ENCODE data around the gene GABRB1.
A peak's percentile ranks its signal among the peaks of the same experiment; 100 is the strongest.

Gene GABRB1

DNA sequence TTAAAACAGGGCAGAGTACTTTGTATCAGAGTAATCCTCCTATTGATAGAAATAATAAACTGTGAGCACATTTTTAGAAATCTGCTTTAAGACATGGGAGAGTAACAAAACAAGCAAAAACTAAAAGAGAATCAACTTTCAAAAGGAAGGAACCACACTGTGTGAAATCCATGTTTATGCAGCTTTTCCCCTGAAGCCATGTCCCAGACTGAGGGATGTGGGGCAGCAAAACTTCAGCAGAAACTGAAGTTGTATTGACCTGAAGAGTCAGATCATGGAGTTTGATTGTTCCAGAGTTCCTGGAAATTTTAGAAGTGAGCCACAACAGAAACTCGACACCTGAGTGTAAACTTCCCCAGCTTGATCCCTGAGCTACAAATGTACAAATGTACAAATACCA is 378.9 kb downstream of the GABRB1 start:
- no peak for DNase-seq

DNA sequence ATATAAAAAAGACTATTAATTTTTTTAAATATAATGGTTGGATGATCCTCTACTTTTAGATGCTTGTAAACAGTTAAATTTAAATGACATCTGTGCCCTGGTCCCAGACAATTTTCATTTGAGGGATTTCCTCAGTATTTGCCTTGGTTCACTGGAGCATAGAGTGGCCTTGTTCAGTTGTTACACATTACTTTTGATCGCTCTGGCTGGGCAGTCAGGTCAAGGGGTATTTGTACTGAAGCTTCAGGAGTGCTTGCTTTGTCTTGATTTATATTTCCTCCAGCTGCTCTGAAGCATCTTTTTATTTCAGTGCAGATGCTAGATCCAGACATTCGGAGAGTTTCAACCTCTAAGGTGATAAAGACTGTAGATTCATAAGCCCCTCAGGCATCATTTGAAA is 382.2 kb downstream of the GABRB1 start:
- no peak for DNase-seq

DNA sequence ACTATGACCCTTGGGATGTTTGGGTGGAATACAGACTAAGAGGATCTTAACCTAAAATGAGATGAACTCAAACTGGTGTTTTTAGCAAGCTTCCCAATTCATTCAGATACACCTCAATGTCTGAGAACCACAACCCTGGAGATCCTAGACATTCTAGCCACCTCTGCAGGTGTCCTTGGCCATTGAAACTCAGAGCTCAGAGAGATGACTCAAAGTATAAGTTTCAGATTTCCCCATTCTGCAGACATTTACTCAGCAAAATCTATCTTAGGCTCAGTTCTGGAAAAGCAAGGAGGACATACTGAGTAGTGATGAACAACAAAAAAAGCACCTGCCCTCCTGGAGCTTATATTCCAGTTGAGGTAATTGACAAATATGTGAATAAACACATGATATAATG is 384.4 kb downstream of the GABRB1 start:
- DNase-seq = no peak

DNA sequence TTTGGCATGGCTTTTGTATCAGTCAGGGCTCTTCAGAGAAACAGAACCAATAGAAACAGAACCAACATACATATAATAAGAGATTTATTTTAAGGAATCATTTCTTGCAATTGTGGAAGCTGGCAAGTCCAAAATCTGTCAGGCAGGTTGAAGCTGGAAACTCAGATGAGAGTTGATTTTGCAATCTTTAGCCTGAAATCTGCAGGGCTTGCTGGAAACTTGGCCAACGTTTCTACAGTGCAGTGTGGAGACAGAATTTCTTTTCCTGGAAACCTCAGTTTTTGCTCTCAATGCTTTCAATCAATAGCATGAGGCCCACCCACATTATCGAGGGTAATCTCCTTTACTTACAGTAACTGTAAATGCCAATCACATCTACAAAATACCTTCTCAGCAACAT is 386.8 kb downstream of the GABRB1 start:
- DNase-seq = no peak

DNA sequence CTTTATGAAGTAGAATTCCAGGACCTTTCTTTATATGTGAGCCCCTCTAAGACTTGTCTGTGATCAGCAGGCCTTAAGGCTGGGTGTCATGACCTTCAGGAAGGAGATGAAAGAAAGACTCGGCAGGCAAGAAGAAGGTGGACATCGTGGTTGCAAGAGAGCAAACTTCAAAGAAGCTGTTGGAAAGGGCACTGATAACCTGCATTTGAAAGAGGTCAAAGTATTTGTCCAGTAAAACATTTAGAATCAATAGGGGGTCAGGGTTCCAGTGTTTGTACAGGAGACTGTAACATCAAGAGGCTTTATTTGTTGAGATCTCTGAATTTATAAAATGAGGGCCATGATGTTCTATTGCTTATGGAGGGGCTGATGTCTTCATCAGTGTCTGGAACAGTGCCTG is 387.9 kb downstream of the GABRB1 start:
- no peak for DNase-seq

DNA sequence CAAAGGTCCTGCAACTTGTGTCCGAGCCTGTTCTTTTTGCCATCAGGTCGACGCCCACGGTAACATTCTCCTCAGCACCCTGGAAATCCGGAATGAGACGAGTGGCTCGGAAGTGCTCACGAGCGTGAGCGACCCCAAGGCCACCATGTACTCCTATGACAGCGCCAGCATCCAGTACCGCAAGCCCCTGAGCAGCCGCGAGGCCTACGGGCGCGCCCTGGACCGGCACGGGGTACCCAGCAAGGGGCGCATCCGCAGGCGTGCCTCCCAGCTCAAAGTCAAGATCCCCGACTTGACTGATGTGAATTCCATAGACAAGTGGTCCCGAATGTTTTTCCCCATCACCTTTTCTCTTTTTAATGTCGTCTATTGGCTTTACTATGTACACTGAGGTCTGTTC is 394.3 kb downstream of the GABRB1 start:
- no peak for DNase-seq

DNA sequence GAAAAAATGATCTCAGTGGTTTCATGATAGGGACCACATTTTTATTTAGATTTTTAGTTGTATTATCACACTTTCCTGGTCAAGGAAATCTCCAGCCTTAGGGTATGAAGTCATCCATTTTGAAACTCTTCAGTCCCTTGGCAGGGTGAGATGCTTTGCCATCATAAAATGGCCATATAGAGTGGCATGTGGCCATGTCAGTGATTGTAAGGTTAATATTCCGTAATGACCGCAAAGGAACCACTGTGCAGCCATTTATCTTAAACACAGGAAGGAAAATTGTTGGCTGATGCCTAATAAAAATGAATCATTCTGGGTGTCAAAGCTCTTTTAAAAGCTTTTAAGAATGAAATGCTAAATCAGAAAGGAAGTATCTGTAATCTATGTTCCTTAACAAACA is 396.6 kb downstream of the GABRB1 start:
- DNase-seq = no peak

DNA sequence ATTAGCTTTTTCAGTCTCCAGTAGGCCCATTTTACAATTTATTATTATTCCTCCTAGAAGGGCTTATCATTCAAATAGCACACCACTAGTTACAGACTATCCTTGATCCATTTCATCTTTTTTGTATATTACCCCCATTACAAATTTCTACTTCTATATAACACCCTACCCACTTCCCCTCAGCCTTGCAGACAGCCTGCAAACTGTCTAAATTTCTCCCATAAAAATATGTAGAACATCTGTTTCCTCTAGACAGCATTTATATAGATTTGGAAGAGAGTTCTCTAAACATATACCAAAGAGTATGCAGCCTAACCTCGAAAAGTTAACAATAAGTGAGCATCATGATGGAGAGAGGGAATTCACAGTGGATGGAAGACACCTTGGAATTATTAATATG is 401.4 kb downstream of the GABRB1 start:
- DNase-seq = no peak

DNA sequence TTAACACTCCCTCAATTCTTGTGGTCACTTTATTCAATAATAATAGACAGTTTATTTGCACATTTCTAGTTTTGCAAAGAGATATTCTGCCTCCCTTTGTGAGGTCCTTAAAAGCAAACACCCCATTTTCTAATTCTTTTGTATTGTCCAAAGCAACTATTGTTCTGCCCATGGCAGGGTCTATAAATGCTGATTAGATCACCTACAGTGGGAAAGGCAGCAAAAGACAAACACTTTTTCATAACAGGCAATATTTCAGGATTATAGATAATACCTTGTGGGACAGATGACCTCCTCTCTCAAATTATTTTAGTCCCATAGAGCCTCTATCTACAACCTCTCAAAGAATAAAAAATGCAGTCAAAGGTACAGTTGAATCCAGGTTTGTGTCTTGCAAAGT is 403.6 kb downstream of the GABRB1 start:
- DNase-seq = no peak

DNA sequence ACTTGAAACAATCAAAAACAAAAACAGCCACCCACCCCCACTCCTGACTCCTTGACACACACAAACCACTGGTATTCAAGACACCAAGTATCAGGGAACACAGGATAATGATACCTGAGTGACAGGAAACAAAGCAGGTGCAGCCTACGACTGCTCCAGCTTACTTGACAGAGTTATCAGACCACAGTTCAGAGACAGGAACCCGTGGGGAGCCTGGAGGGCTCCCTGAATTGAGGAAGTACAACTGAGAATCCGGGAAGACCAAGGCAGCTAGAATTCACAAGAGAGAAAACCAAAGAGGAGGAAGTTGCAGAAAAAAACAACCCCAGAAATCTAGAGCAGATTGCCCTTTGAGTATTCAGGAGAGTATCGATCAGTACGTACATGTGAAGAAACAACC is 411.6 kb downstream of the GABRB1 start:
- DNase-seq = no peak

DNA sequence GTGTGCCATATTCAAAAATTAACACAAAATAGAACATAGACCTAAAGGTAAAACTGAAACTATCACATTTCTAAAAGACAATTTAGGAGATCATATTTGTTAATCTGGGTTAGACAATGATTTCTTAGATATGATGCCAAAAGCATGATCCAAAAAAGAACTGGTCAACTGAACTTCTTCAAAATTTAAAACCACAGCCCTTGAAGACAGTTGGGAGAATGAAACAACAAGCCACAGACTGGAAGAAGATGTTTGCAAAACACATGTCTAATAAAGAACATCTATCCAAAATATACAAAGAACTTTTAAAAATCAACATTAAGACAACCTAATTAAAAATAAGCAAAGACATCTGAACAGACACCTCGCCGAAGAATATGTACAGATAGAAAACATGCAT is 412.7 kb downstream of the GABRB1 start:
- DNase-seq = no peak

DNA sequence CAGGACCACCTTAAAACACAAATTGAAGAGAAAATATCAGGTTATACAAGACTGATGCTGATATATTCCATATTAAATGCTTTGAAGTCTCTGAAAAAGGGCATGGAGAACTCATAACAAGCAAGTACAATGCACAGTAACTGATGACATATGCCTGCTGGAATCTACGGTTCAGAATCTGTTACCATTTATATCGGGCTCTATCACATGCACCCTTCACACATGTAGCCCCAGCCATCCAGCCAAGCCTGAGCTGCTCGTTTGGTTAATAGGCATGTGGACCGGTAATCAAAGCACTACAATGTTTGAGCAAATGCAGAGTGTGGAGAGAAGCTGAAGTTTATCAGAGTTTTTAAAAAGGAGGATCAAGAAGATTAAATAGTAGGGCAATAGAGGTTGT is 420.3 kb downstream of the GABRB1 start:
- DNase-seq = no peak

DNA sequence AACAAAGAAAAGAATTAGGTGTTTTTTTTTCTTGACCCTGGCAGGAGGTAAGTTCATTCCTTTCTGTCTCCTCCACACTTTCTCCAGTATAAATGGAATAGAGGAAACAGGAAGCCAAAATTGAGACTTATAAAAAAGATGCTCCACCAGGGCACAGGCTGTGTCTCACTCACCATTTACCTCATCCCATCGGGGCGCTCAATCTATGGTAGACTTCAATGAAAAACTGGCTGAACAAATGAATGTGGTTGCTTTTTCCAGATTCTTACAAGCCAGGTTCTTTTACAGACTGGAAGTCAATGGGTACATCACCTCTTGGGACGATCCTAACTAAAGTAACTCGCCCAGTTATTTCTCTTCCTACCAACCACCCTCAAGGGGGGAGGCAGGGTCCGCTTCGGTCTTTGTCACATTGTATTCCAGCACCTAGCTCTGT is 431.4 kb downstream of the GABRB1 start:
- no peak for DNase-seq

DNA sequence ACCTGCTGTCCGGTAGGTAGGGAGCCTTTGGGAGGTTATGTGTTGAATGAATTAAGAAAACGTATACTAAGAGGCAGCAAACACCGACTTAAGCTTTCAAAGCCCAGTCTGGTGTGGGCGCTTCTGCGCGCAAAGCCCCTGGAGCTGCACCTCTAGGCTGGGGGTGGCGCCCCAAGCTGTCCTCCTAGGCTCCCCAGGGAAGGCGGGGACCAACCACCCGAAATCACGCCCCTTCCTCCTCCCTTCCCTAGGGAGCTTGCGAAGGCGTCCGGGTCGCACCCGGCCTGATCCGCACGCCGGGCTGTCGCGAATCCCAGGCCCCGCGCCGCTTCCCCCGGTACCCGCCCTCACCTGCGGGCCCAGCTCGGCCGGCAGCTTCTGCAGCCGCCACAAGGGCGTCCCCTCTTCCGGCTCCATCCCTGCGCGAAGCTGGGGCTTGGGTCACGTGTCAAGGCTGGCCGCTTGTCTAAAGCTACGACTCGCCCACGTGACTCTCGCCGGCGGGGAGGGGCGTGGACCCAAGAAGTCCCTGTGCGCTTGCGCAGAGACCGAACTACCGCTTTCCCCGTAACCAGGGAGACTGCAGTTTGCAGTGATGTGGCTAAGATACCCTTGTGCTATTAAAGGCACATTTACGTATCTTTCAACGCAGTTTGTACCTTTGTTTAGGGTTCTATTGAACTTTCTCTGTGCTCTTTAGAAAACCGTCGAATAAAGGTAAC is 432.0 kb downstream of the GABRB1 start, which contains the start of gene COMMD8:
Gene COMMD8, minus strand, starts transcription at position 468 of the 722 bp plus-strand sequence. Its CDS starts 51 bp downstream, at position 417.
- peak; percentile 99 for DNase-seq

DNA sequence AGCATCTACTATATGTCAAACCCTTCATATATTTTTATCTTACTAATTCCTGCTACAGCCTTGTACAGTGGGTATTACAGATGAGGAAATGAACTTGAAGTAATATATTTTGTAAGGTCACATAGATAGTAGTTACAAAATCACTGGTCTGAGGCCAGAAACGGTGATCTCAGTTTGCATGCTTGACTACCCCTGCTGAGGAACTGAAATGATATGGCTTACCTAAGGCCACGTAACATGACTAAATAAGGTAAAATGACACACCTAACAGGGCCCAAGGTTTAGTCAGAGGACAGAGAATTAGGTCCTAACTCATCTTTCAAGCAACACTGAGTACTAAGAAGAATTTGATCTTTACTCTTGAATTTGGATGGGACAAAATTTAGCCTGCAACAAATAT is 433.6 kb downstream of the GABRB1 start:
- DNase-seq = no peak

DNA sequence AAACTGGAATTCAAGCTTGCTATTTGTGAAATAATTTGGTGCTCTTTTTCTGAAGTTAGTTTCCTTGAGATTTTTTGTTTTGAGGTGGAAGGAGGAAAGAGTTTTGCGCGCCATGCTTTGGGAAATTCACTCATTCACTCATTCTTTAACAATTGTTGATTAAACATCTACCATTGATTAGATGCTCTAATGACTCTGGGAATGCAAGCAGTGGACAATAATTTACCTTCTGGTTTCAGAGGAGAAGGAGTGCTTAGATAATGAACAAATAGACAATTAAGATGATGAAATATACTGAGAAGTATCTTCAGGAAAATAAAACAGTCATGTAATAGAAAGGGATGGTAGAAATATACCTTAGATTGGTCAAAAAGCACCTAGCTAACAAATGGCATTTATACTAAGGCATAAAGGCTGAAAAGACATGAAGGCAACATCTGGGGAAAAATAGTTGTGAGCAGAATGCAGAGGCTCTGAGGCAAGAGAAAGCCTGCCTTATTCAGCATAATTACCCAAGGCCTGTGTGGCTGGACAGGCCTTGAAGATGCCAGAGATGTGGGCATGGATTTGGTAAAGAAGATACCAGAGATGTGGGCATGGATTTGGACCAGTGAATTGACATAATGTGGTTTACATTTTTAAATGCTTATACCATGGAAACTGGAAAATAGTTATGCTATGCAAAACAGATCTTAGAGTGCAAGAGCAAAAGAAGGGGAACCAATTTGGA is 434.9 kb downstream of the GABRB1 start:
- no peak for DNase-seq

DNA sequence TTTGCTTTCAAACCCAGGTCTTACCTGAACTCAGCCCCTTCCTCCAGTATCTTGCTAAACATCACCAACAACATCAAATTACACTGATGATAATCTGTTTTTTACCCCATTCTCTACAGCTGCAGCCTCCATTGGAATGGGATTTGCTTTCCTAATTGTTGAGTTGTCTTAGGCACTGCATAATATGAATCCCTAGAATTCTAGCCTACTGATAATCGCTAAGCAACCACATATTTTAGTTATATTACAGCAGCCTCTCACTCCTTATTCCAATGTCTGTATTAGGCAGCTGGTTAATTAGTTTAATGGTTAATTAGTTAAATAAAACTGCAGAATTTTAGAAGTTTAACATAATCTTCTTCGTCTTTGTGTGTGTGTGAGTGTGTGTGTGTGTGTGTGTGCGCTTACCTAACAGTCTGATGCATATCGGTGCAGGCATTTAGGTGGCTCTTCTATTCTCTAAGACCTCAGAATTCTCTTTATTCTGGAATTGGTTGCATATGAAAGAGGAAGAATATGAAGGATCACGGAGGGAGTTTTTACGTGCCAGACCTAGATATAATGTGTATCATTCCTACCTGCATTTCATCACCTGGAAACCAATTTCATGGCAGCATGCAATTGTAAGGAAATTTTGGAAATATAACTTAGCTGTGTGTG is 437.5 kb downstream of the GABRB1 start:
- DNase-seq = no peak

DNA sequence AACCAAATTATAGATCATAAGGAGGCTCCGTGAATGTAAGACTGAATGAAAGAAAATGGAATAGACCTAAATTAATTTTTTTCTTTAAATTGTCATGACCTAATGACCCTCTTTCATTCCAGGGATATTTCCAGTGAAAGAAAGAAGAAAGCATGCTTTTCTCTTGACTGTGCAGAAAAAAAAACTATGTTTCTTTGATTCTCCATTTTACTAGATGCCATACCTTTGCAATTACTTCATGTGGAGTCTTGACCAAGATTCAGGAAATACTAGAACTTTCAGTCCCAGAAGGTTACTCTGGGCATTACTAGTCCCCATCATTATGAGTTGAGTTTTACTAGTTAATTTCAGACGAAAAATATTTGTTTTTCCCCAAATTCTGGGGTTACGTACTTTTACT is 438.6 kb downstream of the GABRB1 start:
- no peak for DNase-seq

DNA sequence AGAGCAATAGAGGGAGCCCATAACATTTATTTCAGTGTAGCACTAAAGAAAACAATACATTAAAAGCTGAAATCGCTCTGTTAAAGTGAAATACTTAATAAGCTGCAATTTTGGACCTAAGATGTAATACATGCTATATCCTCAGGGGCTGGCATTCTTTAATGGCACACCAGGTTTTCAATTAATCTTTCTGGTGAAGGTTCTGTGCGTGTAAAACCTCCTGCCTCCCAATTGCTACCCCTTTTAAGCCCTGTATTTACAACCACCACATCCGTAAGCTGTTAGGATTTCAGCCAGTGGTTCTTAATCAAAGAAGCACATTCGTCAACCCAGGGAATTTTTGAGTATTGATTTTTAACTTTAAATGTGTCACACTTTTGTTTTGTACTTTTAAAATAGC is 439.7 kb downstream of the GABRB1 start:
- DNase-seq = no peak

DNA sequence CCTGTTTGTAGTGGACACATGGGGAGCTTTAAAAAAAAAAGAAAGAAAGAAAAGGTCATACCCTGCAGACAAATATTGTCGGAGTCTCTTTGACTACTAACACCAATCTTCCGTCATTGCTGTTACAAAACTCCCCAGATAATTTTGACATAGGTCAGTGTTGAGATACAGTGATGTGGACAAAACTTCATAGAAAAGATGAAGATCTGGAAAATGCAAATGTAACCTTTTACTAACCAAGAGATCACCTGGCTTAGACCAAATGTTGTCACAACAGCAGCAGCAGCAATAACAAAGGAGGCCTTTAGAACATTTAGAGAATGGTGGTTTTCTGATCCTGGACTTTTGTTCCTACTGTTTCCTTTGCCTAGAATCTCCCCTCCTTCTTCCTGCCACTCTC is 440.2 kb downstream of the GABRB1 start:
- DNase-seq = no peak

DNA sequence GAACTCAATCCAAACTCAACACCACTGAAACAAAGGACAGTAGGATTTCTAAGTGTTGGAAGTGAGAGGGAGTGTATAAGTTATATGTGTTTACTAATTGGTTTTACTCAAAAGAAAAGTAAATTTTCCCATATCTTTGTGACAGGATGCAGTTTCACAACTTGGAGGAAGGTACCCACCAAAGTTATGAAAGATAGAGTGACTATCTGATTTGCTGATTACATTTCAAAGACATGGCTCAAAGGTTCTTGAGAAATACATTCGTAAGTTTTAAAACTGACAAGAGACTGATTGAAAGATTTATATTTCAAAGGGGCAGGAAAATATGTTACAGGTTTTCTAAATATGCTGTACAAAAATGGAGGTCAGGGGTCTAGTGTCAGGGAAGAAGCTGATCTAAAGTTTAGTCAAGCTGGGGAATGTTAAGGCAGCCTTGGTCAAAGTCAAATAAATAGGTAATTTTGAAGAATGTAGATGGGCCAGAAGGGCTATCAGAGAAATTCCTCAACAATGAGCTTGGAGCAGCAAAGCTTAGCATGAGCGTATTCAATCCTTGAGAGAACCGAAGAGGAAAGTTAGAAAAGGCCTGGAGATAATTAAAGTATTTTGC is 441.9 kb downstream of the GABRB1 start:
- no peak for DNase-seq

DNA sequence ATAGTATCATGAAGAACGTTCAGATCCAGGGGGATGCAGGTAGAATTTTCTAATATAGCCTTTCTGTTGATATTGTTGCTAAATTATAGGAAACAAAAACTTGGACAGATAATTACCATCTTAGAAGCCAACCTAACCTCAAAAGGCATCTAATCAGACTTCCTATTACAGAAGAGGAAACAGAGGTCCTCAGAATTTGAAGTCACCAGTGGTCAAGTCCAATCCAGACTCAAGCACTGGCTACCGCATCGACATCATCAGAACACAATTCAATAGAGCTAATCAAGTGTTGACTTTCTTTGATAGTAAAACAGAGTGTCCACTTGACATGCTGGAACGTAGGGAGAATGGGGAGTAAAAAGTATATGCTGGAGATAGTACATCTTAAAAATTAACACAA is 443.4 kb downstream of the GABRB1 start:
- DNase-seq = no peak

DNA sequence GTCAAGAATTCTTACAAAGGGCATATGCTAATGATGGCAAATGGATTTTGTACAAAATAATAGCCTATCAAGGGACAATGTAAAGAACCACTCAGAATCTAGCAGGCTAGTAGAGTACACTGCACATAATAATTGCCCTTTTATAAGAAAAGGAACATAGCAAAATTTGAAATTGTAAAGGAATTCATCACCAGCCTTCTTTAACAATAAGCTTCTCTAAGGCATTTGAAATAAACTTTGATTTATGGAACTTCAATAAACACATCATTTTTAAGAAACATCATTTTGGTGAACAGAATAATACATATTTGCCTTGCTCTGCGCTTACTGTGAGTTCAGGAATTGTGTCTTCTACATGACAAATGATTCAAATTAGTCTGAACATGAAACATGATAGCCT is 444.0 kb downstream of the GABRB1 start:
- DNase-seq = no peak

Measured in activated effector memory CD4-positive, alpha-beta T cell treated with anti-CD3 and anti-CD28 coated beads, Interleukin-2, amount 50 U/mL, for 16 hours (primary cell).